Measurements from ENCODE around the gene BAHCC1.

Gene BAHCC1

GRCh38 chr17:81445642-81446503, 50.6 kb downstream of the BAHCC1 start:
- DNase-seq = no peak

DNA sequence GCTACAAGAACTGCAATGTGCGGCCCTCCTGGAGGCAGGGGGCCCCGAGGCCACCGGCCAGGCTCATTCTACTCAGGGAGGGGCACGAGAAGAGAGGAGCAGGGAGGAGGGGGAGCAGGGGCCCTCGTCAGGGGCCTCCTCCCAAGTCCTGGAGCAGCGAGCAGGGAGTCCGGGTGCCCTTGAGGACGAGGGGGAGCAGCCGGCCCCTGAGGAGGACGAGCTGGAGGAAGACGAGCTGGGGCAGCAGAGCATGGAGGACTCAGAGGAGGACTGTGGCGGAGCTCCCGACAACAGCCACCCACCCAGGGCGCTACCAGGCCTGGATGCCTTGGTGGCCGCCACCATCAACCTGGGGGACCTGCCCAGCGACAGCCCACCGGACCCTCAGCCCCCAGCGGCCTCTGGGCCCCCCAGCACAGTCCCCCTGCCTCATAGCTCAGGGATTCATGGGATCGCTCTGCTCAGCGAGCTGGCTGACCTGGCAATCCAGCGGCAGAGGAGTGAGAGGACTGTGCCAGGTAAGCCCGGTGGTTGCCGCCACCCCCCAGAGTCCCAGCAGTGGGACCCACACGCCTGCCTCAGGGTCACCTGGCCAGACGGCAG, 52.2 kb downstream of the BAHCC1 start:
- no peak for DNase-seq

- no peak for DNase-seq
These were observed 53.2 kb downstream of the BAHCC1 start for GRCh38 chr17:81448442-81448841.

- no peak for DNase-seq
These were observed 53.7 kb downstream of the BAHCC1 start for GRCh38 chr17:81448950-81449349.

- no peak for DNase-seq
These were observed 54.1 kb downstream of the BAHCC1 start for GRCh38 chr17:81449351-81449750.

GRCh38 chr17:81451823-81452222, 56.6 kb downstream of the BAHCC1 start:
- no peak for DNase-seq

GRCh38 chr17:81452551-81452950, 57.3 kb downstream of the BAHCC1 start:
- DNase-seq = no peak

DNA sequence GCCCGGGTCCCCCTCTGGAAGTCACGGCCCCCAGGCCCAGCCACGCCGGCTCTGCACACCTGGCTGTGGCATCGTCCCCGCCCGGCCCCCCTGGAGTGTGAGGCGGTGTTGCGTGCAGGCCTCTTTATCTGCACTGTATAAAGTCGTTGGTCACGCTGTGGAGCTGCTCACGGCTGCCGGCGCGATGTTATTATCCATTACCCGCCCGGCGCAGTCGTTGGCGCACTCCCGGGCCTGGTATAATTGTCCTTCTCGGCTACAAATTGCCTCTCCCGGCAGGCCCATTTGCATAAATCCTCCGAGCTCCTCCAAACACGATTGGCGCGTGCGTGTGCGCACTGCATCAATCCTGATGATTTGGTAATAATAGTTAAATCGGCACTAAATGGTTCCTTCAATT, 57.8 kb downstream of the BAHCC1 start:
- DNase-seq = peak; percentile 52

DNA sequence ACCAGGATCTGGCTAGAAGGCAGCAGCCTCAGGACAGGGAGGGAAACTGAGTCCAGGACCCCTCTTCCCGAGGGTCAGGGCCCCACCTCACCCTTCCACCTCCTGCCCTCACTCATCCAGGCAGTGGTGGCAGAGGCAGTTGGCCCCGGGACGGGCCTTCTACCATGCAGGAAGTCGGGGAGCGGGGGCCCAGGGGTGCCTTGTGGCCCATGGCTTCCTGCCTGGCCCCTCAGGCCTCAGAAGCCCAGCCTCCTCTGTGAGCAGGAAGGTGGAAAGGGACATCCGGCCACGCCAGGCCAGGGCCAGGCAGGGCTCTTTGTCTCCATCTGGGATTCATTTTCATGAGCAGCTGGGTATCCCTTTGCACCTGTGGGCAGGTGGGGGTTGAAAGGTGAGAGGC, 58.5 kb downstream of the BAHCC1 start:
- DNase-seq = no peak

DNA sequence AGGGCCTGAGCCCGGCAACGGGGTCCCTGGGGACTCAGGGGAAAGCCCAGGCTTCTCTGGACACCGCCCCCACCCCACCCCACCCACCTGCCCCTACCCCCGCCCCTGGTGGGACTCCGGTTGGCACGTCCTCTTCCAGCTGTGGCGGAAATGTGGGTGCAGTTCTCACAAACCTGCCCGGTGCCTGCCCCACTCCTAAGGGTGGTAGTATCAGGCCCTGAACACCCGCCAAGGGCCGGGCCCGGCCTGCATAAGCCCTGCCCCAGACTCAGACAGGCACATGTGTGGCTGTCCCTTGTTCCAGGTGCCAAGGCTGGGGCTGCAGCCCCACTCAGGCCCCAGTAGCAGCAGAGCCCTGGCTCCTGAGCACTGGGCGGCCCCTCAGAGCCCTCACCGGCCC, 59.2 kb downstream of the BAHCC1 start:
- no peak for DNase-seq

GRCh38 chr17:81455387-81455786, 60.1 kb downstream of the BAHCC1 start:
- no peak for DNase-seq

DNA sequence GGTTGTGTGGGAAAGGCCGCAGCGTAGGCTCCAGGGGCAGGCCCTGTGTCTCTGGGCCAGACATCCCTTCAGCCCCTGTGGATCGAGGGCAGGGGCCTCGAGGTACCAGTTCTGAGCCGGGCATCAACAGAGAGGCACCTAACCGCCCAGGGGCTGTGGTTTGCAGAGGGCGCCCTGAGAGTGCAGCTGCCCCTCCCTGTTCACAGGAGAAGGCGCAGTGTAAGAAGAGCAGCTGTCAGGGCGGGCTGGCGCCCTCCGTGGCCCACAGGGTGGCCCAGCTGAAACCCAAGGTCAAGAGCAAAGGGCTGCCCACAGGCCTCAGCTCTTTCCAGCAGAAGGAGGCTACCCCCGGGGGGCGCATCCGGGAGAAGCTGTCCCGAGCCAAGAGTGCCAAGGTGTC, 60.8 kb downstream of the BAHCC1 start:
- DNase-seq = no peak

DNA sequence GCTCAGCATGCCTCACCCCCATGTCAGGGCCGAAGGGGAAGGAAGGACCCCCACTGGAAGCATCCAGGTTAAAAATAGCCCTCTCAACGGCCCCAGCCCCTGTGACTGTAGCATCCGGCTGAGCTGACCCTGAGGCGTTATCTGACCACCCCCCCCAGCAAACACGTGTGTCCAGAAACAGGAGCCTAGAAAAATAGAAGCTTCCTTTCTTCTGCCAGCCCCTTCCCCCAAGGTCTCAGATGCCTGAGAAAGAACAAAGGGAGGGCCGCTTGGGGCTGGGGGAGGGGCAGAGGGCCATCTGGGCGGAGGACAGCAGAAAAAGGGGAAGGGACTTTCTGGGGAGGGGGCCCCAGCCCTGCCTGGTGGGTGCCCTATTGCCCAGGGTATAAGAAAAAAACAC, 61.5 kb downstream of the BAHCC1 start:
- DNase-seq = no peak

DNA sequence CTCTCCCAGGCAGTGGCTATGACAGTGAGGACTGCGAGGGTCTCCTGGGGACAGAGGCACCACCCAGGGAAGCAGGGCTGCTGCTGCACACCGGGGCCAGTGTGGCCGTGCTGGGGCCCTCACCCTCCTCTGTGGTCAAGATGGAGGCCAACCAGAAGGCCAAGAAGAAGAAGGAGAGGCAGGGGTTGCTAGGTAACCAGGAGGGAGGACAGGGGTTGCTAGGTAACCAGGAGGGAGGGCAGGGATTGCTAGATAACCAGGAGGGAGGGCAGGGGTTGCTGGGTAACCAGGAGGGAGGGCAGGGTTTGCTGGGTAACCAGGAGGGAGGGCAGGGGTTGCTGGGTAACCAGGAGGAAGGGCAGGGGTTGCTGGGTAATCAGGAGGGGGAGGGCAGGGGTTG, 62.1 kb downstream of the BAHCC1 start:
- DNase-seq = no peak

DNA sequence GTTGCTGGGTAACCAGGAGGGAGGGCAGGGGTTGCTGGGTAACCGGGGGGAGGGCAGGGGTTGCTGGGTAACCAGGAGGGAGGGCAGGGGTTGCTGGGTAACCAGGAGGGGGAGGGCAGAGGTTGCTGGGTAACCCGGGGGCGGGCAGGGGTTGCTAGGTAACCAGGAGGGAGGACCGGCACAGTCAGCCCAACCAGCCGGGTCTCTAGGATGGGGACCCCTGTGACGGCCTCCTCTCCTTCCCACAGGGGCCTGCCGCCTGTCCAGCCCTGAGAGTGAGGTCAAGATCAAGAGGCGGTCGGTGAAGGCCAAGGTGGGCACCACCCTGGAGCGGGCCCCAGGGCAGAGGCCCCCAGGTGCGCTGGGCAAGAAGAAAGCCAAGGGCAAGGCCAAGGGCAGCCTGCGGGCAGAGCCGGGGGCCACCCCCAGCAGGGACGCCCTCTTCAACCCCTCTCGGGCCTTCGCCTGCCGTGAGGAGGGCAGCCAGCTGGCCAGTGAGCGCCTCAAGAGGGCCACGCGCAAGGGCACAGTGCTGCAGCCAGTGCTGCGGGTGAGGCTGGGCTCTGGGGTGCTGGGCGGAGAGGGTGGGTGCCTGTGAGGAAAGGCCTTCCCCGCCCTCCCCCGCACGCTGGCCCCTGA, 62.8 kb downstream of the BAHCC1 start:
- no peak for DNase-seq

- no peak for DNase-seq
These were observed 63.4 kb downstream of the BAHCC1 start for GRCh38 chr17:81458628-81459027.

DNA sequence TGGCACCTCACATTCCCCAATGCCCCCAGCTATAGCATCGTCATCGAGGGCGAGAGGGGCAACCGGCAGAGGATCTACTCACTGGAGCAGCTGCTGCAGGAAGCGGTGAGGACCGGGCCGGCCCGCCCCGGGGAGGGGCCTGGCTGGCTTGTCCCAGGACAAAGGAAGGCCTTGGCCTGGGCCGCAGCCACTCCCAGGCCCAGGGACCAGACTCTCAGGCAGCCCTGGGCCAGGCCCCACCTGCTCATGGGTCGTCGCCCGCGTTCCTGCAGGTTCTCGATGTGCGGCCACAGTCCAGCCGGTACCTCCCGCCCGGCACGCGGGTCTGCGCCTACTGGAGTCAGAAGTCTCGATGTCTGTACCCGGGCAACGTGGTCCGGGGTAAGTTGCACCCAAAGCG, 64.0 kb downstream of the BAHCC1 start:
- no peak for DNase-seq

DNA sequence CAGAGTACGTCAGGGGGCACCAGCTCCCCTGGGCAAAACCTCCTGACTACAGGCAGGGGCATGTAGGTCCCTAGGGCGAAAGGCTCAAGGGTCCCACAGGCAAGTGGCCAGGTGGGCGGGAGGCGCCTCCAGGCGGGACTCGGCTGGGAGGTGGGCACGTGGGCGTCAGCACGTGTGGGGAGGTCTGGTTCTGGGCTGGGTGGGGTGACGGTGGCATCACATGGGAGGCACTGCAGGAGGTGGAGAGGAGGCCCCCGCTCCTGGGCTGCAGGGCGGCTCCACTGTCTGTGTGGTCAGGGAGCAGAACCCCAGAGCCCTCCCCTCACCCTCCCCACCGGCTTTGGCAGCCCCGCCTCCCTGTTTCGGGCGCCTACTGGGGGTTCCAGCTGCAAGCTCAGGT, 64.6 kb downstream of the BAHCC1 start:
- DNase-seq = no peak

- DNase-seq = no peak
These were observed 65.7 kb downstream of the BAHCC1 start for GRCh38 chr17:81460856-81461460.

DNA sequence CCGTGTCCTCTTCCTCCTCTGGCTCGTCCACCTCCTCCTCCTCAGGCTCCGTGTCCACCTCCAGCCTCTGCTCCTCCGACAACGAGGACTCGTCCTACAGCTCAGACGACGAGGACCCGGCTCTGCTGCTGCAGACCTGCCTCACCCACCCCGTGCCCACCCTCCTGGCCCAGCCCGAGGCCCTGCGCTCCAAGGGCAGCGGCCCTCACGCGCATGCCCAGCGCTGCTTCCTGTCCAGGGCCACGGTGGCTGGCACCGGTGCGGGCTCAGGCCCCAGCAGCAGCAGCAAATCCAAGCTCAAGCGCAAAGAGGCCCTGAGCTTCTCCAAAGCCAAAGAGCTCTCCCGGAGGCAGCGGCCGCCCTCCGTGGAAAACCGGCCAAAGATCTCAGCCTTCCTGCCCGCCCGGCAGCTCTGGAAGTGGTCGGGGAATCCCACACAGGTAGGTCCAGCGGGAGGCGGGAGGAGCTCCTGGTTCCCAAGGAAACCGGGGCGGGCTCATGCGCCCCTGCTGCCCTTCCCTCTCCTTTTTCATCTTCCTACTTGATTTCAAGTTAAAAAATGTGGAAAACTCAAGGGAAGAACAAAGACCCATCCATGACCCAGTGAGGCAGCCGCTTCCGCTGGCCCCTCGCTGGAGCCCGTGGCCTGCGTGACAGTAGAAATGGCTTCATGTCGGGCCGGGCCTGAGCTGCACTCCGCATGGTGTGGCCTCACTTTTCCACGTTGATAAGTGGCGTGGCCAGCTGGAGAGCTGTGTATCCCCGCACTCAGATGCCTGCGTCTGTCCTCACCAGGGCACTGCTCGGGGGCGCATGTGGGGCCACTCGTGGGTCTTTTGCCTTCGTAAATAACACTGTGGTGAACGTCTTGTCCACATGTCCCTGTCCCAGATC, 66.6 kb downstream of the BAHCC1 start:
- DNase-seq = no peak

- no peak for DNase-seq
These were observed 67.4 kb downstream of the BAHCC1 start for GRCh38 chr17:81462506-81463125.

- DNase-seq = no peak
These were observed 68.2 kb downstream of the BAHCC1 start for GRCh38 chr17:81463506-81463905.

Data from NCI-H1048 (cell line).